ENCODE data around the gene POP5. TPM values are rescaled to one million over a fixed set of nuclear protein-coding genes. Genes with fewer than 3 reads are reported as not detected.
A peak's percentile ranks its signal among the peaks of the same experiment; 100 is the strongest.

POP5 gene
- polyA plus RNA-seq, 6 donors from 2014 or later, result 68.7 to 116 (median 94.6) TPM

DNA sequence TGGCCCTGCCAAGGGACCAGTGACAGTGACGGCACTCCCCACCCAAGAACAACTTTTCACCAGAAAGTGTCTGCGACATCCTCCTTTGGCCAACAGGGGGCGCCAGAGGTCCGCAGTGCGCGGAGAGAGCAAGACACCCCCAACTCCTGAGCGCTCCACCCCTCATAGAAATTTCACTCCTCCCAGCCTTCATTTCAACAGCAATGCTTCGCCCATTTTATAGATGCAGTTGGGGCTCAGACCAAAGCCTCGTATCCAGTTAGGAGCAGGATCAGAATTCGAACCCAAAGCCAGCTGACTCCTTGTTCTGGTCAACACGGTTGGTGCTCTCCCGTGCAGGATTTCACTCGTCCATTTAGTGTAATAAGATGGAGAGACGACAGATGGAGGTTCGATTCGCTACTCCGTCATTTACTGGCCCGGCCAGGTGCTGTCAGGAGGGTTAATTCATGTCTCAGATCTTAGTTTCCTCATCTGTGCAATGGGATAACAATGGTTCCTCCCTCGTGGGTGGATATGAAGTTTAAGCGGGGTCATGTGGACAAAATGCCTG lies 2.4 kb upstream of the POP5 start:
- H3K9me3 Mint-ChIP-seq, result no peaks in the 10 kb centered on the region
- ATAC-seq (ENCODE audit: low read depth in 2 of 2) (peak in 1 of 2 donors; percentile 35), DNase-seq (peak; percentile 72)
- H3K27ac Mint-ChIP-seq, result peak overlapping the region in 5 of 6 donors; percentile 4 to 93 (median 31)
- peaks cover 23 to 40% (median 36%) of the 10 kb centered on the region in 3 donors for H3K4me1 Mint-ChIP-seq
- peak overlapping the region; percentile 65 to 89 (median 78) for H3K4me3 Mint-ChIP-seq
- no peaks in the 10 kb centered on the region for H3K36me3 Mint-ChIP-seq
- H3K27me3 Mint-ChIP-seq, result peaks cover 10 to 21% (median 10%) of the 10 kb centered on the region in 3 donors

DNA sequence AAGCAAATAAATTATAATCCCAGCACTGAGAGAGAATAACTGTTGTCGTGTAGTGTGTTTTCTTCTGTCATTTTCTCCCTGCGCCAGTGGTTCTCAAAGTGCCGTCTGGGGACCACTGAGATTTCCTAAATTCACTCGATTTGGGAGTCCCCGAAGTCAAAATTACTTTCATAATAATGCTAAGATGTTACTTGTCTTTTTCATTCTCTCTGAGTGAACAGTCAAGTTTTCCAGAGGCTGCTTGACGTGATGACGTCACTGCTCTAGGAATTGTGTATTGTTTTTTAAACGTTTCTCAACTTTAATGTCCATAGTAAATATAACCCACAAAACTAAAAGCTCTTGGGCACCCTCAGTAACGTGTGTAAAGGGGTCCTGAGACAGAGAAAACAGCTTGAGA lies 796 bp upstream of the POP5 start:
- Mint-ChIP-seq H3K27ac (peak overlapping the region in 4 of 6 donors; percentile 9 to 92 (median 55)), H3K36me3 (no peaks in the 10 kb centered on the region)

GRCh38 chr12:120579179-120579578 lies 2.0 kb downstream of the POP5 start:
- peak overlapping the region in 5 of 8 donors; percentile 57 to 99 (median 75) for H3K4me3 Mint-ChIP-seq
- H3K27ac Mint-ChIP-seq, result peak overlapping the region in 2 of 6 donors; percentile 10 to 34
- peaks cover 0 to 9% (median 7%) of the 10 kb centered on the region in 3 donors for H3K27me3 Mint-ChIP-seq
- no peak for DNase-seq
- no peaks in the 10 kb centered on the region for H3K9me3 Mint-ChIP-seq
- H3K36me3 Mint-ChIP-seq, result peaks cover 3 to 4% of the 10 kb centered on the region in 2 donors
- peaks cover 23 to 38% (median 36%) of the 10 kb centered on the region in 3 donors for H3K4me1 Mint-ChIP-seq
- no peak for ATAC-seq (ENCODE audit: low read depth in 2 of 2)

More for the DNA sequence above, 796 bp upstream of the POP5 start:
- ATAC-seq (ENCODE audit: low read depth in 2 of 2), result no peak
- peaks cover 10 to 21% (median 10%) of the 10 kb centered on the region in 3 donors for H3K27me3 Mint-ChIP-seq
- no peak for DNase-seq
- no peaks in the 10 kb centered on the region for H3K9me3 Mint-ChIP-seq
- peaks cover 23 to 40% (median 36%) of the 10 kb centered on the region in 3 donors for H3K4me1 Mint-ChIP-seq
- H3K4me3 Mint-ChIP-seq, result peak overlapping the region; percentile 93 to 99 (median 98)

GRCh38 chr12:120574106-120574505 lies 7.1 kb downstream of the POP5 start:
- Mint-ChIP-seq H3K4me3 (peak overlapping the region in 1 of 8 donors; percentile 27), H3K27me3 (no peaks in the 10 kb centered on the region), H3K4me1 (peaks cover 0 to 1% (median 0%) of the 10 kb centered on the region in 3 donors), H3K27ac (peak overlapping the region in 3 of 6 donors; percentile 26 to 69 (median 26)), H3K9me3 (no peaks in the 10 kb centered on the region), H3K36me3 (peaks cover 19 to 34% of the 10 kb centered on the region in 2 donors)
- no peak for DNase-seq
- no peak for ATAC-seq (ENCODE audit: low read depth in 2 of 2)

DNA sequence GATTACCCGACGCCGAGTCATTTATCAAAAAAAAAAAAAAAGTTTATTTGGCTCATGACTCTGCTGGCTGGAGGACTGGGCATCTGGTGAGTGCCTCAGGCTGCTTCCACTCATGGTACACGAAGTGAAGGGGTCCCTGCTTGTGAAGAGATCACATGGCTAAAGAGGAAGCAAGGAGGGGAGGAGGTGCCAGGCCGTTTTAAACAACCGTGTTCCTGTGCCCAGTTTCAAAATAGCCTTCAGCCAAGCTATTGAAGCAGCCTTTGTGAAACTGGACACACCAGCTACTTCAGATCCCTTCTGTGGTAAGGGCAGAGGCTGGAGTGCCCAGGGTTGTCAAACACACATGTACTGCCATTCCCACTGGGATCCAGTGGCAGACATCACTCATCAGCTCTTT lies 7.6 kb downstream of the POP5 start:
- Mint-ChIP-seq H3K27ac (peak overlapping the region in 1 of 6 donors; percentile 26), H3K27me3 (no peaks in the 10 kb centered on the region), H3K4me1 (no peaks in the 10 kb centered on the region), H3K9me3 (no peaks in the 10 kb centered on the region), H3K36me3 (peaks cover 19 to 34% of the 10 kb centered on the region in 2 donors), H3K4me3 (peak overlapping the region in 1 of 8 donors; percentile 27)
- DNase-seq, result no peak
- no peak for ATAC-seq (ENCODE audit: low read depth in 2 of 2)

DNA sequence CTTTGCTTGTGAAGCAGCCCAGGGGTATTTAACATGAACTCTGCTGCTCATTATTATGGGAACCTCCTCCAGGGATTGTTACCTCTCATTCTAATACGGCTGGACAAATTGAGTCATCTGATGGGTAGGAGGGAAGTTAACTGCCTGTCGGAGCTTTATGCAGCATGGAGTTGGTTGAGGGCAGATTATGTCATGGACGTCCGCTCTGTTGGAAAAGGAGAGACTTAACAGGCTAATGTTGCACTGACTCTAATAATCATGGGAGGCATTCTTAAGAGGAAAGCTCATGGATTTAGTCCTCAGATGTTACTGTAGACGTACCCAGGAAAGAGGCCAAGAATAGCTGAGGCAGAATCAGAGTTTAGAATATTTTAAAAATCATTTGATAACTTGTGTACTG lies 9.9 kb downstream of the POP5 start:
- Mint-ChIP-seq H3K36me3 (peaks cover 19 to 34% of the 10 kb centered on the region in 2 donors), H3K4me1 (no peaks in the 10 kb centered on the region), H3K4me3 (no peak overlapping the region), H3K9me3 (no peaks in the 10 kb centered on the region), H3K27ac (peak overlapping the region in 1 of 6 donors; percentile 9), H3K27me3 (no peaks in the 10 kb centered on the region)
- no peak for DNase-seq
- no peak for ATAC-seq (ENCODE audit: low read depth in 2 of 2)

DNA sequence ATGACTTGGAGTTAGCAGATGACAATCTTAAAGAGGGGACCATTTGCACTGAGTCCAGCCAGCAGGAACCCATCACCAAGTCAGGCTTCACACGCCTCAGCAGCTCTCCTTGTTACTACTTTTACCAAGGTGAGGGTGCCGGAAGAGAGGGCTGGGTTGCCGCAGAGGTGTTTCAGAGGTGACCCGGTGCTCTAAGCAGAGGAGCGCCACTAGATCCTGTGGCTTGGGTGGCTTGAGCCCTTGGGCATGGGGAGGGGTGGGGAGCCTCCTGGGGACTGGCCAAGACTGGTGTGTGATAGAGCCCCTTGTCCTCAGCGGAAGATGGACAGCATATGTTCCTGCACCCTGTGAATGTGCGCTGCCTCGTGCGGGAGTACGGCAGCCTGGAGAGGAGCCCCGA lies 17.7 kb downstream of the POP5 start:
- no peak for ATAC-seq (ENCODE audit: low read depth in 2 of 2)
- no peak overlapping the region for H3K4me3 Mint-ChIP-seq
- no peaks in the 10 kb centered on the region for H3K9me3 Mint-ChIP-seq
- no peak for DNase-seq
- H3K27me3 Mint-ChIP-seq, result no peaks in the 10 kb centered on the region
- peaks cover 8 to 11% of the 10 kb centered on the region in 2 donors for H3K36me3 Mint-ChIP-seq
- peak overlapping the region in 2 of 6 donors; percentile 62 to 80 for H3K27ac Mint-ChIP-seq
- H3K4me1 Mint-ChIP-seq, result no peaks in the 10 kb centered on the region

DNA sequence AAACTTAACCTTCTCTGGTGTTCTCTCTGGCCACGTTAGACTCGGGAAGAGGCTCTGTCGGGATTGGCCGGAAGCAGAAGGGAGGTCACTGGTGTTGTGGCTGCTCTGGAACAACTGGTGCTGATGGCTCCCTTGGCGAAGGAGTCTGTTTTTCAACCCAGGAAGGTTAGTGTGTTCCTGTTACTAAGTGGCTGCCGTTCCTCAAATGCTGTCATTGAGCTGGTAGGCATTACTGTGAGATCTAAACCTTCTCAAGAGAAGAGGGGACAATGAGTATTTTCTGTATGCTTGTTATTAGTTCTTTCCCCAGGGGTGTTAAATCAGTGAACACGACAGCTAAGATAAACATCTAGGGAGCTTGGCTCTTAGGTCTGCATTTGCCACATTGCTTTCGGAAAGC lies 18.3 kb downstream of the POP5 start:
- Mint-ChIP-seq H3K27me3 (no peaks in the 10 kb centered on the region), H3K4me1 (no peaks in the 10 kb centered on the region), H3K27ac (peak overlapping the region in 2 of 6 donors; percentile 50 to 62), H3K9me3 (no peaks in the 10 kb centered on the region), H3K36me3 (peaks cover 8 to 11% of the 10 kb centered on the region in 2 donors), H3K4me3 (no peak overlapping the region)
- ATAC-seq (ENCODE audit: low read depth in 2 of 2) (no peak), DNase-seq (no peak)

GRCh38 chr12:120557589-120557988 lies 23.6 kb downstream of the POP5 start:
- peaks cover 0 to 7% (median 2%) of the 10 kb centered on the region in 3 donors for H3K4me1 Mint-ChIP-seq
- H3K36me3 Mint-ChIP-seq, result peaks cover 4 to 6% of the 10 kb centered on the region in 2 donors
- DNase-seq (no peak), ATAC-seq (ENCODE audit: low read depth in 2 of 2) (no peak)
- H3K27ac Mint-ChIP-seq, result peak overlapping the region in 1 of 6 donors; percentile 10
- no peaks in the 10 kb centered on the region for H3K27me3 Mint-ChIP-seq
- no peak overlapping the region for H3K4me3 Mint-ChIP-seq
- no peaks in the 10 kb centered on the region for H3K9me3 Mint-ChIP-seq

- H3K27ac Mint-ChIP-seq, result peak overlapping the region in 1 of 6 donors; percentile 54
- no peak overlapping the region for H3K4me3 Mint-ChIP-seq
- no peaks in the 10 kb centered on the region for H3K9me3 Mint-ChIP-seq
- peaks cover 3 to 11% (median 4%) of the 10 kb centered on the region in 3 donors for H3K4me1 Mint-ChIP-seq
- H3K27me3 Mint-ChIP-seq, result no peaks in the 10 kb centered on the region
- DNase-seq (no peak), ATAC-seq (ENCODE audit: low read depth in 2 of 2) (no peak)
- peaks cover 0 to 6% of the 10 kb centered on the region in 2 donors for H3K36me3 Mint-ChIP-seq
These were observed 26.5 kb downstream of the POP5 start for GRCh38 chr12:120554678-120555077.

DNA sequence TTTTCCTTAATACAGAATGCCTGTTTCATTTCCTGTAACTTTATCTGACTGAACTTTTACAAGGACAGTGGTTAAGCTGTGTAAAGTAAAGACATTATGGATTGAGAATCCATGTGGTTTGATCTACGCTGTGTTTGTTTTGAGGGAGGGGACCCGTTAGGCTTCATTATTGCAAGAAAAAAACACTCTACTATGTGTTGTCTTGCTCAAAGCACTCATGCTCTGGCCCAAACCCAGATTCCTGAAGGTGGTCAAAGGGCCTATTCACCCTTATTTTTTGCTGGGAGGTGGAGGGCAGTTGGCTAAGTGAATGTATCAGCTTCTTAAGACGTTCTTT lies 35.2 kb downstream of the POP5 start:
- Mint-ChIP-seq H3K4me1 (peaks cover 3 to 34% (median 20%) of the 10 kb centered on the region in 3 donors), H3K27ac (no peak overlapping the region), H3K36me3 (no peaks in the 10 kb centered on the region), H3K9me3 (no peaks in the 10 kb centered on the region), H3K27me3 (no peaks in the 10 kb centered on the region), H3K4me3 (no peak overlapping the region)
- ATAC-seq (ENCODE audit: low read depth in 2 of 2) (no peak), DNase-seq (no peak)

GRCh38 chr12:120544691-120545090 lies 36.5 kb downstream of the POP5 start:
- Mint-ChIP-seq H3K27me3 (no peaks in the 10 kb centered on the region), H3K4me1 (peaks cover 6 to 45% (median 21%) of the 10 kb centered on the region in 3 donors), H3K36me3 (no peaks in the 10 kb centered on the region), H3K27ac (no peak overlapping the region), H3K4me3 (no peak overlapping the region), H3K9me3 (no peaks in the 10 kb centered on the region)
- ATAC-seq (ENCODE audit: low read depth in 2 of 2) (no peak), DNase-seq (no peak)

- ATAC-seq (ENCODE audit: low read depth in 2 of 2), result no peak
- peaks cover 24 to 71% (median 45%) of the 10 kb centered on the region in 3 donors for H3K4me1 Mint-ChIP-seq
- H3K36me3 Mint-ChIP-seq, result no peaks in the 10 kb centered on the region
- peak overlapping the region in 1 of 6 donors; percentile 51 for H3K27ac Mint-ChIP-seq
- no peaks in the 10 kb centered on the region for H3K9me3 Mint-ChIP-seq
- DNase-seq, result no peak
- H3K4me3 Mint-ChIP-seq, result no peak overlapping the region
- no peaks in the 10 kb centered on the region for H3K27me3 Mint-ChIP-seq
These were observed 39.0 kb downstream of the POP5 start for GRCh38 chr12:120542166-120542565.

DNA sequence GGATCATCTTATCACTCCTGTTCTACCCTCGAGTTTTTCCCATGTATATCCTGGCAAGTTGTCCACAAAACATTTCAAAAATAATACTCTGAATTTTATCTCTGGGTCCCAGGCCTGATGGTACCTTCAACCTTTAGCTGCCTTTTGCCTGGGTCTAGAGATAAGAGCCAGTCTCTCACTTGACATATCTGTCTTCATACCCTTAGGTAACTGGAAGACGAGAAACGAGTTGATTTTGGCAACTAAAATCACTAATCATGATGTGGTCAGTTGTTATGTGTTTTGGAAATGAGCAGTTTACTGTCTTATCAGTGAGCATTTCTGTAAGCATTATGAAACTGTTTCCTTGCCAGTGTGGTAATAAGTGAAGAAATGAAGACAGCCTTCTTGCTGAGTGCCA lies 40.8 kb downstream of the POP5 start:
- Mint-ChIP-seq H3K9me3 (no peaks in the 10 kb centered on the region), H3K27me3 (no peaks in the 10 kb centered on the region), H3K4me3 (peak overlapping the region in 1 of 8 donors; percentile 43), H3K27ac (no peak overlapping the region), H3K4me1 (peaks cover 33 to 88% (median 62%) of the 10 kb centered on the region in 3 donors), H3K36me3 (no peaks in the 10 kb centered on the region)
- DNase-seq (no peak), ATAC-seq (ENCODE audit: low read depth in 2 of 2) (no peak)

All from naive B cell (primary cell).